Measurements from ENCODE around the gene EP400.

EP400 gene, protein sequence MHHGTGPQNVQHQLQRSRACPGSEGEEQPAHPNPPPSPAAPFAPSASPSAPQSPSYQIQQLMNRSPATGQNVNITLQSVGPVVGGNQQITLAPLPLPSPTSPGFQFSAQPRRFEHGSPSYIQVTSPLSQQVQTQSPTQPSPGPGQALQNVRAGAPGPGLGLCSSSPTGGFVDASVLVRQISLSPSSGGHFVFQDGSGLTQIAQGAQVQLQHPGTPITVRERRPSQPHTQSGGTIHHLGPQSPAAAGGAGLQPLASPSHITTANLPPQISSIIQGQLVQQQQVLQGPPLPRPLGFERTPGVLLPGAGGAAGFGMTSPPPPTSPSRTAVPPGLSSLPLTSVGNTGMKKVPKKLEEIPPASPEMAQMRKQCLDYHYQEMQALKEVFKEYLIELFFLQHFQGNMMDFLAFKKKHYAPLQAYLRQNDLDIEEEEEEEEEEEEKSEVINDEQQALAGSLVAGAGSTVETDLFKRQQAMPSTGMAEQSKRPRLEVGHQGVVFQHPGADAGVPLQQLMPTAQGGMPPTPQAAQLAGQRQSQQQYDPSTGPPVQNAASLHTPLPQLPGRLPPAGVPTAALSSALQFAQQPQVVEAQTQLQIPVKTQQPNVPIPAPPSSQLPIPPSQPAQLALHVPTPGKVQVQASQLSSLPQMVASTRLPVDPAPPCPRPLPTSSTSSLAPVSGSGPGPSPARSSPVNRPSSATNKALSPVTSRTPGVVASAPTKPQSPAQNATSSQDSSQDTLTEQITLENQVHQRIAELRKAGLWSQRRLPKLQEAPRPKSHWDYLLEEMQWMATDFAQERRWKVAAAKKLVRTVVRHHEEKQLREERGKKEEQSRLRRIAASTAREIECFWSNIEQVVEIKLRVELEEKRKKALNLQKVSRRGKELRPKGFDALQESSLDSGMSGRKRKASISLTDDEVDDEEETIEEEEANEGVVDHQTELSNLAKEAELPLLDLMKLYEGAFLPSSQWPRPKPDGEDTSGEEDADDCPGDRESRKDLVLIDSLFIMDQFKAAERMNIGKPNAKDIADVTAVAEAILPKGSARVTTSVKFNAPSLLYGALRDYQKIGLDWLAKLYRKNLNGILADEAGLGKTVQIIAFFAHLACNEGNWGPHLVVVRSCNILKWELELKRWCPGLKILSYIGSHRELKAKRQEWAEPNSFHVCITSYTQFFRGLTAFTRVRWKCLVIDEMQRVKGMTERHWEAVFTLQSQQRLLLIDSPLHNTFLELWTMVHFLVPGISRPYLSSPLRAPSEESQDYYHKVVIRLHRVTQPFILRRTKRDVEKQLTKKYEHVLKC (N-terminal part only)

DNA sequence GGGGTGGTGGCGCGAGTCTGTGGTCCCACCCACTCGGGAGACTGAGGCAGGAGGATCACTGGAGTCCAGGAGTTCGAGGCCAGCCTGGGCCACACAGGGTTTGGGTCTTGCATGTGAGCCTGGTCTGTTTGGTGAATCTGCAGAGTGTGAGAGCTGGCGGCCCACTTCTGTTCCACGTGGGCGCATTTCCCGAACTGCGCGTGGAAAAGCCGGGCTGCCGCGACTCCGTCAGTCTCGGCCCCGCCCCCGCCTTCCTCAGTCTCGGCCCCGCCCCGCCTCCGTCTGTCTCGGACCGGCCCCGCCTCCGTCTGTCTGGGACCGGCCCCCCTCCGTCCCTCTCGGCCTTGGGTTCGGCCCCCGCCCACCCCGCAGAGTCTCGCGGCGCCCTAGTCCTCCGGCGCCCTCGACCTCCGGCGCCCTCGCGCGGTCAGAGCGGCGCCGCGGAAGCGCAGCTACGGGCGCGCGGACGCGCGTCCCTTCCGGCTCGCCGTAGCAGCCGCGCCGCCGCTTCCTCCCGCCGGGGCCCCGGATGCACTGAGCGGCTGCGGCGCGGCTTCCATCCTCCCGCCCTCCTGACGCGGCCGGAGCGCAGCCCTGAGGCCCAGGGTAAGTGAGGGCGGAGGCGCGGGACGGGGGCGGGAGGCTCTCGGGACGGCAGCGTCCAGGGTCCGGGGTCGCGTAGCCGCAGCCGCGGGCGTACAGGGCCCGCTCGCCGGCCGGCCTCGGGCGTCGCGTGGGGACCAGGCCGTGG, at the start of gene EP400:
TSS of gene EP400 (plus strand) at position 512 of the 751 bp plus-strand sequence. CDS start 10,678 bp downstream, outside the sequence.
- Mint-ChIP-seq H3K4me3 (peak within 1 kb of the TSS; percentile 93 to 94 (median 94)), H3K36me3 (ENCODE audit: low read depth) (peaks cover 4% of the 10 kb centered on the region), H3K9me3 (no peaks in the 10 kb centered on the region), H3K4me1 (peaks cover 11% of the 10 kb centered on the region), H3K27ac (peak within 1 kb of the TSS; percentile 13 to 79 (median 77)), H3K27me3 (ENCODE audit: low read depth) (no peaks in the 10 kb centered on the region)
- TF ChIP-seq, protein P1, sequence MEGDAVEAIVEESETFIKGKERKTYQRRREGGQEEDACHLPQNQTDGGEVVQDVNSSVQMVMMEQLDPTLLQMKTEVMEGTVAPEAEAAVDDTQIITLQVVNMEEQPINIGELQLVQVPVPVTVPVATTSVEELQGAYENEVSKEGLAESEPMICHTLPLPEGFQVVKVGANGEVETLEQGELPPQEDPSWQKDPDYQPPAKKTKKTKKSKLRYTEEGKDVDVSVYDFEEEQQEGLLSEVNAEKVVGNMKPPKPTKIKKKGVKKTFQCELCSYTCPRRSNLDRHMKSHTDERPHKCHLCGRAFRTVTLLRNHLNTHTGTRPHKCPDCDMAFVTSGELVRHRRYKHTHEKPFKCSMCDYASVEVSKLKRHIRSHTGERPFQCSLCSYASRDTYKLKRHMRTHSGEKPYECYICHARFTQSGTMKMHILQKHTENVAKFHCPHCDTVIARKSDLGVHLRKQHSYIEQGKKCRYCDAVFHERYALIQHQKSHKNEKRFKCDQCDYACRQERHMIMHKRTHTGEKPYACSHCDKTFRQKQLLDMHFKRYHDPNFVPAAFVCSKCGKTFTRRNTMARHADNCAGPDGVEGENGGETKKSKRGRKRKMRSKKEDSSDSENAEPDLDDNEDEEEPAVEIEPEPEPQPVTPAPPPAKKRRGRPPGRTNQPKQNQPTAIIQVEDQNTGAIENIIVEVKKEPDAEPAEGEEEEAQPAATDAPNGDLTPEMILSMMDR (IDR thresholded peaks at IDR 0.05; ENCODE audit: unreplicated experiment in 3 of 3), result peak; percentile 38 to 64 (median 38)

DNA sequence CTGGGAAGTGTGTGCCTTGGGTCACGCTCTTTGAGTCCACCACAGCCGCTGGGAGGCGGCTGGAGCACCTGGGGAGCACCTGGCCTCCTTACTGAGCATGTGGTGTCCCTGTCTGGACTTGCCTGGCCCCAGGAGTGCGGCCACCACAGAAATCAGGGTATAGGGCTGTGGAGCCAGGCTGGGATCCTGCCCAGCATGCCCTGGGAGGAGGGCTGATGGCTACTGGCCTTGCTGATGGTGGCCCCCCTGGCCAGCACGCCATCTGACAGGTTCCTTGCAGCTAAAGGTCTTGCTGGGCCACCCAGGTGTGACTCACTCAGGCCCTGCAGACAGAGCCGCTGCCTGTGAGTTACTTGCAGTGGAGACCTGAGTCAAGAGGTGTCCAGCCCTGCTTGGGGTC, 49.3 kb upstream of the EP400 start:
- no peak overlapping the region for H3K4me3 Mint-ChIP-seq
- H3K4me1 Mint-ChIP-seq, result no peaks in the 10 kb centered on the region
- no peaks in the 10 kb centered on the region for H3K27me3 Mint-ChIP-seq (ENCODE audit: low read depth)
- no peak overlapping the region for H3K27ac Mint-ChIP-seq
- TF ChIP-seq, protein P1 (IDR thresholded peaks at IDR 0.05; ENCODE audit: unreplicated experiment in 3 of 3), result no peak
- H3K36me3 Mint-ChIP-seq (ENCODE audit: low read depth), result peaks cover 8% of the 10 kb centered on the region
- no peaks in the 10 kb centered on the region for H3K9me3 Mint-ChIP-seq

DNA sequence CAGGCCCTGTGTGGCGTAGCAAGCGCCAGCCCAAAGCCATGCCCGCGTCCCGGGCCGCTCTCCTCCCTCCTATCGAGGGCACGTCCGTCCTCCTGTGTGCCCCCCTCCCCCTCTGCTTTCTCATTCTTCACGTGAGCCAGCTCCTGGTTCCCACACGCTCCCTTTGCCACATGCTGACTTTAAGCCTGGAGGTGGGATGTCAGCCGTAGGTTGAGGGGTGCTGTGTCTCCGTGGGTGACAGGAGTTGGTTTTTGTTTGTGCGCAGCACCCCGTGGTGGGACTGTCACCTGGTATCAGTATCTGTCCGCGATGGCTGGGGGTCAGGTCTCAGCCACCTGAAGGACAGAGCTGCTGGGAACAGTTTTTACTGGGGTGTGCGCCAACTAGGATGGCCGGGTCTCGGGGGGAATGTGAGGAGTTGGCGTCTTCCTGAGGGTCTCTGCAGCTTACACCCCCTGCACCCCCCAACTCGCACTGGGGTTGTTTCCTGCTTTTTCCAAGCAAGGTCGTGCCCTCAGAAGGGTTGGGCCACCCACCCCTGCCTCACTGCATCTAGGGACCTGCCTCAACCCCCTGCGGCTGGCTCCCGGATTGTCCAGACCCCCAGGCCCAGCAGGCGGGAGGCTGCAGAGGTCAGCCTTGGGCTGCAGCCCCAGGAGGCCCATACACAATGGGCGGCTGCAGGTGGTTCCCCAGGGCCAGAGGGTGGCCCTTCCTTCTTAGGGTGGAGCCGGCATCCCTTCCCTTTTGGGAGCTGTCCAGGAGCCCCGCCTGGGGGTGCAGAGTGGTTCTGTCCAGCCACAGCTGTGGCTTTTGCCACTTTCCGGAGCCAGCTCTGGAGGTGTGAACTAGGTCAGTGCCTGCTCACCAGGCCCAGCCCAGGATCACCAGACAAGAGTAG, 48.1 kb upstream of the EP400 start:
- Mint-ChIP-seq H3K27me3 (ENCODE audit: low read depth) (no peaks in the 10 kb centered on the region), H3K4me3 (no peak overlapping the region), H3K9me3 (no peaks in the 10 kb centered on the region), H3K36me3 (ENCODE audit: low read depth) (peaks cover 8% of the 10 kb centered on the region), H3K27ac (no peak overlapping the region), H3K4me1 (no peaks in the 10 kb centered on the region)
- TF ChIP-seq, protein P1 (IDR thresholded peaks at IDR 0.05; ENCODE audit: unreplicated experiment in 3 of 3), result no peak

DNA sequence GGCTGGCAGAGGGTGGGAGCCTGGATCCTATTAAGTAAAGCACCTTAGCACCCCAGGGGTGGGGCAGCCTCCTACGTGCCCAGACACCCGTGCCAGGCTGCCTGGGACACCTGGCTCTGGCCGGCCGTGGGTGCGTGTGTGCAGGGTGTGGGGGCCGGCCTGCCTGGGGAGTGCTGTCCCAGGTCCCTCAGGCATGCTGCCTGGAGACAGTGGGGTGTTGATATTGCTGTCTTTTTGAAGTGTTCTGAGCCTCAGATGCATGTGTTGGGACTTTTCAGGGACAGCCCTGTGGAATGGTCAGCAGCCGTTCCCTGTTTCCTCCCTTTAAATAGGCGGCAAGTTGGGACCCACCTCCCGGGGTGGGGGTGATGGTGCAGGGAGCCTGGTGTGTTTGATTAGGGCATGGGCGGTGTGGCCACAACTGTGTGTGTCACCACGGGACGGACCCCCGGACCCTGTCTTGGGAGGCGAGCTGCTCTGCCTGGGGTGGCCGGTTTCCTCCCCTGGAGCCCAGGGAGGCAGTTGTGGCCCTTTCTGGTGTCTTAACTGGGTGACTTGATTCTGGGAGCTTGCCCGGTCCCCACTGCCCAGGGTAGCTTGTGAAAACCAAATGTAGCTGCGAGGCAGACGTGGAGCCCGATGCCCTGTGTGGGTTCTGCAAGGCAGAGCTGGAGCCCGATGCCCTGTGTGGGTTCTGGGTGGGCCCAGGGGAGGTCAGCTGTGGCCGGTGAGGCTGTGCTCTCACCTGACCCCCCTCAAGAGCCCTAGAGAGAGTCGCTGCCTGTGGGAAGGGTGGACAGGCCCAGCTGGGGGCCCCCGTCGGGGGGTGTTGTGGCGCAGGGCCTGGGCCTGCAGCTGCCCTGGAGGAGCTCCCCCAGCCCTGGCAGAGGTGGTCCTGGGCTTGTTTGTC, 47.2 kb upstream of the EP400 start:
- Mint-ChIP-seq H3K9me3 (no peaks in the 10 kb centered on the region), H3K27me3 (ENCODE audit: low read depth) (no peaks in the 10 kb centered on the region), H3K36me3 (ENCODE audit: low read depth) (peaks cover 4% of the 10 kb centered on the region), H3K4me1 (no peaks in the 10 kb centered on the region), H3K27ac (no peak overlapping the region), H3K4me3 (no peak overlapping the region)
- TF ChIP-seq, protein P1 (IDR thresholded peaks at IDR 0.05; ENCODE audit: unreplicated experiment in 3 of 3), result no peak
